HG03097 (cell line): Measurements from ENCODE around the gene PDE5A.
A peak's percentile ranks its signal among the peaks of the same experiment; 100 is the strongest.
"Not testable (repeated sequence)": the region's sequence is repeated elsewhere in the genome, so short reads cannot be mapped to it uniquely, and the experiment has no call there.

Experiments used
- ATAC-seq: cut with Tn5 transposase; IDR thresholded peaks from one replicate; pipeline ENCODE4 v1.9.1; 2021; ENCODE audit not compliant: unreplicated experiment, low FRiP score

Gene PDE5A

DNA sequence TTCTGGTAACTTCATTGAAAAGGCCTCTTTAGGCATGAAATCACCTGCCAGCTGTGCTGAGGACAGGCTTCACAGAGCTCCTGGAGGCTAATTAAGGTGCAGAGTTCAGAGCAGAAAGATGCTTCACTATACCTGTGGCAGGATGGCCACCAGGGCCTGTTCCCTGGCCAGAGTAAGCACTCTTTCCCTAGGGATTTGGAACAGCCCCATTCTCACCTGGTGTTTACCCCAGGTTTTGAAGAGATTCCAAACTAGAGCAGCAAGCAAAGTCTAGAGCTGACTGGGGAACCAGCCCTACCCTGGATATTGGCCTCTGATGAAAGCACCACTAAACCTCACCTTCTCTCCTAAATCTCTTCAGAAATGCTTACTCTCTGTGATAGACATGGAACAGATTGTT lies 148.8 kb downstream of the PDE5A start:
- no peak for ATAC-seq

DNA sequence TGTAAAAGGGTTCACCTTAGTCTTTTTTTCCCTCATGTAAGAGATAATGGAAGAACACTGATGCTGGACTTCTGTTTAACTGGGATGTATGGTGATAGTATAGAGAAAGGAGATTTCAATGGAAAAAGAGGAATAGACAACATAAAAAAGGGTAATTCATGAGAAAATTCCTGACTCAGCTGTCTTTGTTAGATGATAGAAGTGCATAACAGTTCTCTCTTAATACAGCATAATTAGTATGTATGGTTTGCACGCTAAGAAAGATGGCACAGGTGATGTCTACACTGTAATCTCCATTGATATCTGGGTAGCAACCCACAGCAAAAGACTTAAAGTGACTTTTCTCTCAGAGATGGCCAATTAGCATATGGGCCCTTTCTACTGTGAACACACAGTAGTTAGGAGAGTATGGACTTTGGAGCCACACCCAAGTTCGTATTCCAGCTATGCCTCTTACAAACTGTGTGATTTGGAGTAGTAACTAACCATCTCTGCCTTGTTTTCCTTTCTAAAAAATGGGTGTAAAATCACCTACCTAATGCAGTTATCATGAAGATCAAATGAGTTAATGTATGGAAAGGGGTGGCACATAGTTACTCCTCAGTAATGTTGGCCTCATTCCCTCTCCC lies 149.3 kb downstream of the PDE5A start:
- no peak for ATAC-seq

DNA sequence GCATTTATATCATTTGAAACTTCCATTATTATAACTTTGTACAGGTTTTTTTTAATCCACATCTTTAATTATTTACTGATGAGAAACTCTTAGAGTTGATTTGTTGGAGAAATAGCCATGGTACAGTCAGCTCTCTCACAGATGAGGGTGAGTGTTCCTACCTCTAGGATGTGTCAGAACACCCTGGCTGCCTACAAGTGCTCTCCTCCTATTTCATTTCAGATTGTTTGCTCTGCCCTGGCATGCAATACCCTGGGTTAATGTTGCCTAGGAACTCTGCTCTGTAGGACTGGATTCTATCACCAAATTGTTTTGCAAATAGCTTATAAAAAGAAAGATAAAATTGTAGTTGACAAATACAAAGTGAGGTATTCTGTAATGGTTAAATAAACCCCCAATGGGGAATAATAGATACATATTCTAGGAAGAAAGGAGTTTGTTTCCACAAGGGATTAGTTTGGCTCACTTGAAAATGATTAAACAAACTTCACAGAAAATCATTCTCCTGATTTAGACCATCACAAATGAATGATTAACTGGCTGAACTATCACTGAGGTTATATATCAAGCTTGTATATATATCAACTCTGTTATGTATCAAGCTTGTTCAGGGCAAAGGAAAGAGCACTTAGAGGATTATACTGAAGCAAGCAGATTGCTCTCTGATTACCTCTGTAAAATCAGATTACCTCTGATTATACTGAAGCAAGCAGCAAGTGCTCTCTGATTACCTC lies 150.0 kb downstream of the PDE5A start:
- ATAC-seq: no peak

DNA sequence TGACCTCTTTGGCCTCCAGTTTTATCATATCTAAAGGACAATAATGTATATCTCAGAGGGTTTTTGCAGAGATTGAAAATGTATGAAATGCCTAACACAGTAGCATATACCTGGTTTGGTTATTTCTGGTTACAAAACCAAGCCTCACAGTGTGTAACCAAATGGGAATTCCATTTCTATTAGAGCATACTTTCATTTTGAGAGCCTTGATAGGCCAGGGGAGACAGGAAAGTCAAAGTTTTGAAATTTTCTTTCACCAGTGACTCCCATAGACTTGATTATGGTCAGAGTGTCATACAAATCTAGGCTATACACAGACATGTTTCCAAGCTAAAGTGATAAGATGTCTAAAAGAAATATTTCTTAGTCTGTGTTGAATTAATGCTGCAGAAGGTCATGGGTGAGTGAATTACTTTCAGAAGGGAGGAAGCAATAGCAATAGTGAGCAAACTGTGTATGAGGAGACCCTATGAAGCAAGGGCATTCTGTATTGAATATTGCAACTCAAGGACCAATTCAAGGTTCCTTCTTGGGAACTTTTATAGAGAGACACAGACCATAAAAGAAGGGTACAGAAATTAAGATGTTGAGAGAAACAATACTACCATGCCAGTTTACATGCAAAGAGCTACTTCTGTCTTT lies 151.1 kb downstream of the PDE5A start:
- ATAC-seq: peak; percentile 56

DNA sequence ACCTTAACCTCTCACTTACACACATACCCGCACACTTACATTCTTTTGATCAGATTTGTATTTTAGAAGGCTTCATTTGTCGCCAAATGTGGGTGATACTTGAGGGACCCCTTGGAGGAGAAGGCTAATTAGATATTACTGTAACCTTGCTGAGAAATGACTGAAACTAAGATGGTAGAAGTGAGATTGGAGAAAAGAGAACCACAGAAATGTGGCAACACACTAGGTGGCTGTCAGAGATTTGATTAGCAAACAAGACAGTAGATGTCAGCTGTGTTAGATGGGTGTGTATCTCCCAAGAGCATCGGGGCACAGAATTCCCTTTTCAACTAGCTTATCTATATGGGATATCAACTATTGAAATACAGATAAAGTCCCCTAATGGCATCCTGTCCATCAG lies 157.3 kb downstream of the PDE5A start:
- peak; percentile 51 for ATAC-seq

DNA sequence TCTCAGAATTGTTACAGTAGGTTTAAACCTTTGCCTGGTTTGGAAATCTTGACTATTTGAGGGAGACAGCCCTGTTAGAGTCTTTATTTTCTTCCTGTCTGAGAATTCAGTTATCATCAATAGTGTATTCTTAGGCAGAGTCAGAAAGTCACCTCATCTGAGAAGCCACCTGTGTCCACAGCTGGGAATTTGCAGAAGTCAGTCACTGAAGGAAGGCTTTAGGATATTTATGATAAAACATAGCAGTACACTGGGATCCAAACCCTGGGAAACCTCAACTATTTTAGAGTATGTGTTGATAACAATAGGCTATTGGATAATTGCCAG lies 157.9 kb downstream of the PDE5A start:
- ATAC-seq: not testable (repeated sequence)

DNA sequence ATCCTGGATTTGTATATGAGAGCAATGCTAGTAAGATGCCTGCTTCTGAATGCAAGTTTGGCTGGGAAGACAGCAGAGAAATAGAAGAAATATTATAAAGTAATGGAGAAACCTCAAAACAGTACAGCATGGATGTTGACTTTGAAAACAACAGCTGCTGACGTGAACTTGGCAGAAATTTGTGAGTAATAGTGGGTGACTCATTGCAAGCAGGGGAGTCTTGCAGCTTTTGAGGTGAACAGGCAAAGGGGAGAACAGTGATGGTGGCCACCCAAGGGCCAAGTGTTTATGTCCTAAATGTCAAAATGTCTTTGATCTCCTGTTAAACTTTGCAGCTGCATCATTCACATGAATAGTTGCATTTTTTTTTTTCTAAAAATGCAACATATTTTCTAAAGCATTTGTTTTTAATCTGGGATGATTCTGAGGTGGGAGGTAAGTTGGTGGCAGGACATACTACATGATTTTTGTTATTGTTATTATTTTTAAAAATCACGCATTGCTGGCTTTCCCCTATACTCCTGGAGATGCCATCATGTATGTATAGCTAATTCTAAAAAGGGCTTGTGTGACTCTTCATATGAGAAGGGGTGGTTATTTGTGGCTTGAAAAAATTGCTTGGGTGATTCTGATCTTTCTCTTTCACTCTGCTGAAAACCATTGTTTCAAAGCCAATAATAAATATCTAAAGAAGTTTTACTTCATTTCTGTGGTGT lies 158.4 kb downstream of the PDE5A start:
- ATAC-seq: not testable (repeated sequence)

DNA sequence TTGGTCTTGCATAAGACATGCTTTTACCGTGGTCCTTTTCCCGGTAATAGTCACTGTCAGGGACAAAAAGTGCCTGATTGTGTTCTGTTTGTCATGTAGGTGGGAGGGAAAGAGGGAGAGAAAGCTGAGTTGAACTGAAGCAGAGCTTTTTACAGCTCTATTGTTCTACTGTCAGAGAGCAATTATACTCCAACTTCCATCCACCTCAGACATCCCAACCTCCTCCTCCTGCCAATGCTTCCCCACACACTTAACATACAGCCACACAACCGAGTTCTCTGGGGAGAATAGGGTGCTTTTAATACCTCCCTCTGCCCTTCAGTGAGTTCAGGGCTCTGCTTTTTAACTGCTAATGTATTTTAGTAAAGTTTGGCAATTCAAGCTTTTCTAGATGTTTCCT lies 159.6 kb downstream of the PDE5A start:
- not testable (repeated sequence) for ATAC-seq

DNA sequence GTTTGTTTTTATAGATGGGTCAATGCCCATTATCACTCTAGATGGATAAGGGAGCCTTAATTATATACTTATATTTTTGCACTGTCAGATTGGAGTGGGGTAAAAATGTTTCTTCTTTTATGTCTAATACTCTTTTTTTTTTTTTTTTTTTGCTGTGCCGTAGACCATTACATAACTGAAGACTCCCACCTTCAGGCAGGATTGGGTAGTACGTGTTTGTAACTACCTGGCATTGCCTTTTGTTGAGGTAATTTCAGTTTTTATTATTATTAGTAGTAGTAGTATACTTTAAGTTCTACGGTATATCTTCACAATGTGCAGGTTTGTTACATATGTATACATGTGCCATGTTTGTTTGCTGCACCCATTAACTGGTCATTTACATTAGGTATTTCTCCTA lies 165.9 kb downstream of the PDE5A start:
- not testable (repeated sequence) for ATAC-seq

DNA sequence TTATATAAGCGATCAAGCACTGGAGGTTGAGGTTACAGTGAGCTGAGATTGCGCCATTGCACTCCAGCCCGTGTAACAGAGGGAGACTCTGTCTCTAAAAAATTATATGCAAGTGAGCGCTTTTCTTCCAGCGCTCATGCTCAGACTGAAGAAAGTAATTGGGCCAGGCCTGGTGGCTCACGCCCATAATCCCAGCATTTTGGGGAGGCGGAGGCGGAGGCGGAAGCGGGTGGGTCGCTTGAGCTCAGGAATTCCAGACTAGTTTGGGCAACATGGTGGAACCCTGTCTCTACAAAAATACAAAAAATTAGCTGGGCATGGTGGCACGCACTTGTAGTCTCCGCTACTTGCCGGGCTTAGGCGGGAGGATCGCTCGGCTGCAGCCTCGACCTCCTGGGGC lies 172.9 kb downstream of the PDE5A start:
- not testable (repeated sequence) for ATAC-seq

DNA sequence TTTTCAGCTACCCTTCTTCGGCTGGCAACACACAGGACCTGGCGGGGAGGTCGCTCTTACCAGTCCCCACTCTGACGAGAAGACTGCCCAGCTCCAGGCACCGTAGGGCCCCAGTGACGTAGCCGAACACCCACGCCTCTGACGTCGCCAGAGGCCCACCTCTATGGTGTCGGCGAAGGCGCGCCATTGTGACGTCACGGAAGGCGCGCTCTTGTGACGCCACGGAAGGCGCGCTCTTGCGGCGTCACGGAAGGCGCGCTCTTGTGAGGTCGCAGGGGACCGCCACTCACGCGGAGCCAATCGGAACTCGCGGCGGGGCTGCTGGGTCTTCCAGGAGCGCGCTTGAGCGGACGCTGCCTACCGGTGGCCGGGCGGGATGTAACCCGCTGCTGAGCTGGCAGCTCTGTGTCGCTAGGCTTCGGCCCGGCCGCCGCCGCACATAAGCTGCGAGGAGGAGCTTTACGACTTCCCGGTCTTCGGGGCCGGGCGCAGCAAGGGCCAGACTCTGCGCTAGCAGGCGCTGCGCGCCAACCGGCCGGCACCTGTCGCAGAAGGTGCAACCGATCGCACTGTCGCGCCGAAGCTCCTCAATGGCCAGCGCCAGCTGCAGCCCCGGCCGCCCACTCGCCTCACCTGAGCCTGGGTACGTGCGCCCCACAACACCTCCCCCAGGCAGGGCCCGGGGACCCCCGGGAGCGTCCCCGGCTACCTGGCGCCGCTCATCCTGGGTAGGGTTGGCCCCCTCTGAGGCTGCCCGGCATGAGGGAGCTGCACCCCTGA lies 173.9 kb downstream of the PDE5A start:
- ATAC-seq: peak; percentile 100

DNA sequence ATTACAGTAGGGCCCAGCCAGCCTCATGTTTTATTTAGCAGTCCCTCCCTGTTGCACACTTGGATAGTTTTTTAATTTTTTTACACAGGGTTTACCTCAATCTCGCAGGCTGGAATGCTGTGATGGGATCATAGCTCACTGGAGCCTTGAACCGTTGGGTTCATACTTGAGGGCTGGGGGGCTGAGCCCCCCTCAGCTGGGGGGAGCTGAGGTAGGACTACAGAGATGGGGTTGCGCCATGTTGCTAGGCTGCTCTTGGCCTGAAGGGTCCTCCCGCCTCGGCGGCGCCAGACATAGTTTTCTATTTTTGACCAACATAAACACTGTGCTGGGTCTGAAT lies 174.5 kb downstream of the PDE5A start:
- not testable (repeated sequence) for ATAC-seq

DNA sequence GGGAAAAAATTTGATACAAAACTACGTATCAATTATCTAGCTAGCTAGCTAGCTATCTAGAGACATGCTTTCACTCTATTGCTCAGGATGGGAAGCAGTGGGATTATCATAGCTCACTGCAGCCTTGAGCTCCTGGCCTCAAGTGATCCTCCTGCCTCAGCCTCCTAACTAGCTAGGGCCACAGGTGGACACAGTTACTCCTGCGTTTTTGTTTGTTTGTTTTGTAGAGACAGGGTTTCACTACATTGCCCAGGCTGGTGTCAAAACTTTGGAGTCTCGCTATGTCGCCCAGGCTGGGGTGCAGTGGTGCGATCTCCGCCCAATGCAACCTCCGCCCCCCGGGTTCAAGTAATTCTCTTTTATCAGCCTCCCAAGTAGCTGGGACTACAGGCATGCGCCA lies 175.3 kb downstream of the PDE5A start:
- ATAC-seq: not testable (repeated sequence)

DNA sequence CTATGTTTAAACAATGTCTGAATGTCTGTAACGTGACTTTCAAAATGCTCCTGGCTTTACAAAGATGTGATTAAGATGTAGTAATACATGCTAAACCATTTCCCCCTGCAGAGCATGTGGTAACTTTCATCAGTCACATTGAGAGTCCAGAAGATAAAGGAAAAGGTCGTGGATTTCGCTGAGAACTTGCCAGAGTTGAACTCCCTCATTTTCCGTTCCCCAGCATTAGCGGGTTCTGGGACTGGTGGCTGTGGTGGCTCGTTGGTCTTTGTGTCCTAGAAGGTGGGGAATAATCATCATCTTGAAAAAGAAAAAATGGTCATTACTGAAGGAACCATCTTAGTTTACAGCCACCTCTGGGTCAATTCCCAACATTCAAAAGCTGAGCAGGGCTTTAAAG lies 178.8 kb downstream of the PDE5A start:
- not testable (repeated sequence) for ATAC-seq
